IPS DF 19.7 (cell line): ENCODE results near the gene RAB5A.
"Not testable (repeated sequence)": the region's sequence is repeated elsewhere in the genome, so short reads cannot be mapped to it uniquely, and the experiment has no call there.

Source experiments
- DNase-seq: peaks from one replicate; pipeline ENCODE4 v3.0.0-alpha.2; 2013; ENCODE audit warnings: low read depth, low spot score

The RAB5A gene

DNA sequence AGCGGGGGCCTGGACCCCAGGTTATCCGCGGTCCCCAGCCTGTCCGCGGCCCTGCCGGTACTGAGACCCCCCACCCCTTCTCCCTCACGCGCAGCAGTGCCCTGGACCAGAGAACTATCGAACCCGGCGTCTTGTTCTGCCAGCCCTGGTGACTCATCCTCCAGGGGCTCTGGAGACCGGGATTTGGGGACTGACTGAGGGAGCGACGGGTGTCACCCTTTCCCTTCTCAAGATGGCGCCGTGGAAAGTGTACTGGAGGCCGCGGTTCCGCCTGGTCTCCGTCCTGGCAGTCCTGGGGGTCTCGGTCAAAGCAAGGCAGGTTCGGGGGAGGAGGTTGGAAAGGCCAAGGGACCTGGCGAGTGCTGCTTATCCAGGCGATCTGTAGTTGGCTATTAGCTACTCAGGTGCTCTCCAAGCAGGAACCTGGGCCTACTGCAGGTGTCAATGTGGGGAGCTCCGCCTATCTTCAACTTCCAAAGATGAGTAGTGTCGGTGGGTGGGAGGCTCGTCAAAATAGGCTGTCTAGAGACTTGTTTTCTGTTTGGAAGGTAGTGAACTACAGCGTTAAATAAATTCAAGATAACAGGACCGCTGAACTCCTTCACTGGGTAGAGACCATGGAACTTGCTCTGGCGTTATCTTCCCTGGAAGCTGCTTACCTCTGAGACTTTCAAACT, 790 bp downstream of the RAB5A start:
- DNase-seq = no peak

DNA sequence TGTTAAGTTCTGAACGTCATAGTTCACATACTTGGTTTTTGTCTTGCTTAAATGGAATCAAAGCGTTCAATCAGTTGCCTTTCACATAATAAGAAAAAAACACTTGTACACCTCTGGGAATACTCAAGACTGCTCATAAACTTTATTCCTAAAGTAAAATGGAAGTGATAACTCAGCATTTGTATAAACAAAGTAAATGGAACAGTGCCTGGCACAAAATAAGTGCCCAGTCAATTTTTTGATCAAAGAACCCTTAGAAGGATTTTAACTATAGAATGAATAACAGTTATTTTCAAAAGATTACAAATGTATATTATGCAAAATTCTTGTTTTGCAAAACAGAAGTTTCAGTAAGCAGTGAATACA, 1.3 kb downstream of the RAB5A start:
- no peak for DNase-seq

DNA sequence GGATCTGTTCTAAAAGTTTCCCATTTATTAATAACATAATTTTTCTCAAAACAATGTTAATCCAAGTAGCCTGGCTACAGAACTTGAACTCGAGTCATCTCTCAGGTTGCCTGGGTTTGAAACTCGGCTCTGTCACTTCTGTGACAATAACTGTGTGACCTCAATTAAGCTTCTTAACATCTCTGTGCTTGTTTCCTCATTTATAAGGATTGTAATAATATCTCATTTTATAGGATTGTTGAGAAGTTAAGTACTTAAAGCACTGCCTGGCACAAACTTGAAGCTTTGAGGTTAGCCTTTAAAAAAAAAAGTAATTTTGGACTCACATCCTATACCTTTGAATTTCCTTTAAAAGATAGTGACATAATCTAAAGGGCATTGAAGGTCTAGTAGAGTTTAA, 3.4 kb downstream of the RAB5A start:
- no peak for DNase-seq

DNA sequence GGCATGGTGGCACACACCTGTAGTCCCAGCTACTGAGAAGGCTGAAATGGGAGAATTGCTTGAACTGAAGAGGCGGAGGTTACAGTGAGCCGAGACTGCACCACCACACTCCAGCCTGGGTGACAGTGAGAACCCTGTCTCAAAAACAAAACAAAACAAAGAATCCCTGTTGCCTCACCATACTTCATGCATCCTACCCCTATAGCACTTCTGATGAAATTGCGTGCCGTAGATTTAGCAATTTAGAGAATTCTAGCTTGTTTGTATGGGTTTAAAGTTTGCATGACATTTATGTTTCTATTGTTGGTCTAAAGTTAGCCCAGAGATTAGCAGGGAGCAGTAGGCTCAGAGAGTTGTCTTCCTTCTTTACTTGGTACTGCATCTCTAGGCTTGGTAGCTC, 7.8 kb downstream of the RAB5A start:
- DNase-seq = no peak

DNA sequence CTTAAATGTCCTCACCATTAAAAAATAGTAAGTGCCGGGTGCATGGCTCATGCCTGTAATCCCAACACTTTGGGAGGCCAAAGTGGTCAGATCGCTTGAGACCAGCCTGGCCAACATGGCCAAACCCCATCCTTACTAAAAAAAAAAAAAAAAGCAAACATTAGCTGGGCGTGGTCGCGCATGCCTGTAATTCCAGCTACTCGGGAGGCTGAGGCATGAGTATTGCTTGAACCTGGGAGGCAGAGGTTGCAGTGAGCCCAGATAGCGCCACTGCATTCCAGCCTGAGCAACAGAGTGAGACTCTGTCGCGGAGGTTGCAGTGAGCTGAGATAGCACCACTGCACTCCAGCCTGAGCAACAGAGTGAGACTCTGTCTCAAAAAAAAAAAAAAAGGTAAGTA, 10.5 kb downstream of the RAB5A start:
- not testable (repeated sequence) for DNase-seq

DNA sequence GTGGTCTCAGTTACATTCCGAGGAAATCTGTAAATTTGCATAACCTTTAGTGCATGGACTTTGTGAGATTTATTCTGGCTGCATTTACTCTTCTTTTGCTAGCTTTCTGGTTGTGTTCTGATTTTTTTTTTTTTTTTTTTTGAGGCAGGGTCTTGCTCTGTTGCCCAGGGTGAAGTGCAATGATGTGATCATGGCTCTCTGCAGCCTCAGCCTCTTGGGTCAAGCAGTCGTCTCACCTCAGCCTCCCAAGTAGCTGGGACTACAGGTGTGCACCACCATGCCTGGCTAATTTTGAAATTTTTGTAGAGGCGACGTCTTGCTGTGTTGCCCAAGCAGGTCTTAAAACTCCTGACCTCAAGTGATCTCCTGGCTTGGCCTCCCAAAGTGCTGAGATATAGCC, 12.6 kb downstream of the RAB5A start:
- DNase-seq = no peak

DNA sequence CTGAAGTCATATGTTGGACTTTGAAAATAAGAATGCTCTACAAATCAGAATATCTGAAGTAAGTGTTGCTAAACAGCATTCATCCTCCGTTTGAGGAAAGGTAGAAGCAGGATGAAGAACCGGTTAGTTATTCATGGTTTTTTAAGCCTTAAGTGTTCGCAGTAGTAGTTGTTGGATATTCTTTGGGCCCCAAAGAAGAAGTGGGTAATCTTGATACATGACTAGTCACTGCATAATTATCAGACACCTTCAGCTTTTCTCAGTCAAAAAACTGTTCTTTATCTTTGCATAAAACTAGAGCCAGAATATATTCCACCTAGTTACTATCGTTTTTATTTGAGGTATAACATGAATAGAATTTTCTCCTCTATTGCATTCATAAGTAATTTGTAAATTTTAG, 13.8 kb downstream of the RAB5A start:
- no peak for DNase-seq

DNA sequence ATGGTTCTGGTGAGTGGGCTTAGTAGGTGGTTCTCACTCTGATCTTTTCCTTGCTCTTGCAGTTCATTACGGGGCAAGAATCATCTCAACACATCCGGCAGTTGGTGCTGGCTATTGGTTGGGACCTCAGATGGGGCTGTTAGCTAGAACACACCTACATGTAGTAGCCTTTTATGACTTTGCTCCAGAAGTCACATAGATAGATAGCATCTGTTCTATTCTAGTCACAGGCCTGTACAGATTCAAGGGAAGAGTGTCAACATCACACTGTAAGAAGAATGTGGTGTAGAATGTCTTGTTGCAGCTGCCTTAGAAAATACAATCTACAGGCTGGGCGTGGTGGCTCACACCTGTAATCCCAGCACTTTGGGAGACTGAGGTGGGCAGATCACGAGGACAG, 15.1 kb downstream of the RAB5A start:
- no peak for DNase-seq

DNA sequence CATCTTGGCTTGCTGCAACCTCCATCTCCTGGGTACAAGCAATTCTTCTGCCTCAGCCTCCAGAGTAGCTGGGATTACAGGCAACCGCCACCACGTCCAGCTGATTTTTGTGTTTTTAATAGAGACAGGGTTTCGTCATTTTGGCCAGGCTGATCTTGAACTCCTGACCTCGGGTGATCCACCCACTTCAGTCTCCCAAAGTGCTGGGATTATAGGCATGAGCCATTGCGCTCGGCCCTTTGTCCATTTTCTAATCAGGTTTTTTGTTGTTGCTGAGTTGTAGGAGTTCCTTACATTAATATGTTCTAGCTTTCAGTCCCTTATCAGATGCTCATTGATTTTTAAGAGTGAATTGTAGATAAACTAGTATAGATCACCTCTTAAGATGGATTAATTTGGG, 20.3 kb downstream of the RAB5A start:
- DNase-seq = no peak

DNA sequence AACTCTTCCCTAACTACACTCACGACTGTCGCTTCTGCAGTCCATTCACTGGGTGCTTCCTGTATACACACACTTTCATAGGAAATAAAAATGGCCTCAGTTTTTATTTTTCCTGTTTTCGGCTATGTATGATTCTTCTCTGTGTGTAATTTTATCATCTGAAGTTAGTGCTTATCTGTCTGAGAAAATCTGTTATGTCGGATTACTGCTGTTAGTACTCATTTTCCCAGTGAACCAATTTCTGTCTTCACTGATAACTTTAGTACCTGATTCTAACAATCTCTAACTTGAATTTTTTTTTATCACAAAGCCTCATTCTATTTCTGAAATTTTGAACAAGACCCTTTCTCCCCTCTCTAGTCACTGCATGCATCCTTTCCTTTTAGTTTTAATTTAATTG, 20.9 kb downstream of the RAB5A start:
- no peak for DNase-seq

DNA sequence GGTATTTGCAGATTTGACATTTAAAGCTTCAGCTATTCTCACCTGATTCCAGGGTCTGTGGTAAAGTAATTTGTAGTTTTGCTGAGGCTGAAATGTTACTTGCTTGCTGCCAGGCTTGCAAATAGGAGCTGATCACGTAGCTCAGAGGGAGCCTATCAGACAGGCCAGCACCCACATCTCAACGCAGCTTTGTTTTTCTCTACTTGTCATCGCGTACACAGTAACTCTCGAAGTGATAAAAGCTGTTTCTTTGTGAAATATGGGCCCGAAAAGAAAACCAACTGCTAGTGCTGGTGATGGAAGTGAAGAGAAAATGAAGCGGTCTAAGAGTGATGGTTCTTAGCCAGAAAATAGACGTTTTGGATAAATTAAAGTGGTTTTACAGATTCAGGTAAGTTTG, 23.4 kb downstream of the RAB5A start:
- no peak for DNase-seq

DNA sequence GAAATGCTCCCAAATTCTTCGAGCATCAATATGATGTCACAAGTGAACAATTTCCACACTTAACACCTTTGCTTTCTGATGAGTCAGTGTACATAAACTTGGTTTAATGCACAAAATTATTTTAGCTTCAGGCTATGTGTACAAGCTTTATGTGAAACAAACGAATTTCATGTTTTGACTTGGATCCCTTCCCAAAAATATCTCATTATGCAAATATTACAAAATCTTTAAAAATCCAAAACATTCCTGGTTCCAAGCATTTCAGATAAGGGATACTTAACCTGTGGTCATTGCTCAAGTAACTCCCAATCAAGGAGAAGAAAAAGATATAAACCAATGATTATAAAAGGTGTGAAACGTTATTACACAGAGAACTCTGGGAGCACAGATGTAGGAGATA, 25.2 kb downstream of the RAB5A start:
- DNase-seq = no peak

DNA sequence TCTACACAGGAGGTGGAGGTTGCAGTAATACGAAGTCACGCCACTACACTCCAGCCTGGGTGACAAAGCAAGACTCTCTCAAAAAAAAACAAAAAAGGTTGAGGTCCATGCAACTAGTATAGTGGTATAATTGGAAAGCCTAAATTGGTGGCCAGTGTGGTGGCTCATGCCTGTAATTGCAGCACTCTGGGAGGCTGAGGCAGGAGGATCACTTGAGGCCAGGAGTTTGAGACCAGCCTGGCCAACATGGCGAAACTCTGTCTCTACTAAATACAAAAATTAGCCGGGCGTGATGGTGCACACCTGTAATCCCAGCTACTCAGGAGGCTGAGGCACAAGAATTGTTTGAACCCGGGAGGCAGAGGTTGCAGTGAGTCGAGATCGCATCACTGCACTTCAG, 42.0 kb downstream of the RAB5A start:
- DNase-seq = not testable (repeated sequence)

DNA sequence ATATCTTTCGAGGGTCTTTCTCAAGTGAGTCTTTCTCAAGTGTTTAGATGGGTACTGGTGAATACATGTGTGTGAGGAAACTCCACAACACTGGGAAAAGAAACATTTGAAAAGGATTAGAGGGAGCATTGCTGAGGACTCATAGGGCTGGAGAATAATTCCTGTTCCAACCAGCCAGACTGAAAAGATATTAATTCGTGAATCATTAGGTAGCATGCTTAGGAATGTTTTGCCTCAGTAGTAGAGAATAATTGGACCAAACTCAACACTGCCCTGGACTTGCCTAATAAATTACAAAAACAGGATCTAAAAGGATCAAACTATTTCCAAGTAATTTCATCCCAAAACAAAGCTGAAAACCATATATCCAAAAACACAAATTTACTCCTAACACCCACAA, 47.9 kb downstream of the RAB5A start:
- DNase-seq = no peak

DNA sequence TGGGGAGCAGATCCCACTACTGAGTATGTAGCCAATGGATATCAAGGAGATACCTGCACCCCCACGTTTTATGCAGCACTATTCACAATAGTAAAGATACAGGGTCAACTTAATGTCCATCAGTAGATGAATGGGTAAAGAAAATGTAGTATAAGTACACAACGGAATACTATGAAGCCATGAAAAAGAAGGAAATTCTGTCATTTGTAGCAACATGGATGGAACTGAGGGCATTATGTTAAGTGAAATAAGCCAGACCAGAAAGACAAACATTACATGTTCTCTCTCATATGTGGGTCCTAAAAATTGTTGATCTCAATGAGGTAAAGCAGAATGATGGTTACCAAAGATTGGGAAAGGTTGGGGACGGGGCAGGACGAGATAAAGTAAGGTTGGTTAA, 50.6 kb downstream of the RAB5A start:
- DNase-seq = no peak

DNA sequence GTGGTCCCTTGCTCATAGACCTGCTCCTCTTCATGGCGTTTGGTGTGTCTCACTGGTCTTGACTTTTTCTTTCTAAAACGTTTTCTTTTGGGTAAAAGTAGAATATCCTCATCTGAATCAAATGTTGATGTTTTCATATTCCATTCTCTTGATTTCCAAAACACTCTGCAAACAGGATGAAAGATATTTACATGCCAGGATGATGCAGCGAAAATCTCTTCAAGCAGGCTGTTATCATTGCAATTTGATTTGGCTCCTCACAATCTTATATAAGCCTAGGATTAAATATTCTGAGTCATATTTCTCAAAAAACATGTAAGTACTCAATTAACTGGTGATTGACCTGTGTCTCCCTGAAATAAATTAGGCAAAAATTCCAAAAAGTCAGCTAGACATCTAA, 55.0 kb downstream of the RAB5A start:
- DNase-seq = no peak

DNA sequence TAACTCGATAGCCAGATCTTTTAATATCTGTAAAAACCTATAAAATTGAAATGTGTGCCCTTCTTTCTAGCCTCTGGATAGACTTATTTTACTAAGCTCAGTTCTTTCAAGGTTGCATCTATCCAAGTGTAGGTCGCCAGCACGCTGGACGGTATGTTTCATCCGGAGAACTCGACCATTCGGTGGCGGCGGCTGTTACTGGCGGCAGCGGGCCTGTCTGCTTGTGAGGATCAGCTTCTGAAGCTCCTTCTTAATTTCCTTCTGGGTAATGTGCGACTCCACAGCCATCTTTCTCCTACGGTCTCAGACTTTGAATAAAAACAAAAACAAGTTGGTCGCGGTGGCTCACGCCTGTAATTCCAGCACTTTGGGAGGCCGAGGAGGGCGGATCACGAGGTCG, 61.1 kb downstream of the RAB5A start:
- no peak for DNase-seq

DNA sequence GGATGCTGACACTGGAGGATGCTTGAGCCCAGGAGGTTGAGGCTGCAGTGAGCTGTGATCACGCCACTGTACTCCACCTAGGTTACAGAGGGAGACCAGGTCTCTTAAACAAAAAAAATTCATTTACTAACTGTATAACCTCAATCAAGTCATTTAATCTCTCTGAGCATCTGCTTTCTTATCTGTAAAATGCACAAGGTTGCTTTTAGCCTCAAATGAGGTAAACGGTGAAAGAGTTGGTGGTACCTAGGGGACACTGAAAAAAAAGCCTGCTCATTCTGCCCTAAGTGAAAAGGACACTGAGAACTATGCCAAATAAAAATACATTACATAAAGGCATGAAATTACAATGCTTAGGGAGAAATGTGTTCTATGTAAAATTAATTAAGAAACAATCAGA, 61.7 kb downstream of the RAB5A start:
- DNase-seq = no peak

DNA sequence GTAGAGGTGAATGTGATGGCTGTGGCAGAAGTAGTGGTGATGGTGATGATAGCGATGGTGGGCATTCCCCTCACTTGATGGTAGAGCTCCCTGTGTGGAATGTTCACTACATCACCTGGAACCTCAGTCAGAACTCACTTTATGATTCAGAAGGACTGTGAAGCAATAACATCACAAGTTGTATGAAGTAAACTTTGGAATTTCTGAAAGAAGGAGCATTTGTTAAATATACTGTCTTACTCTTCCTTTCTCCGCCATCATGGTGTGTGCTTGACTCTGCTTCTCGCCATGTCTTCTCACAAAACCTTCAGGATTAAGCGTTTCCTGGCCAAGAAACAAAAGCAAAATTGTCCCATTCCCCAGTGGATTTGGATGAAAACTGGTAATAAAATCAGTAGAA, 65.3 kb downstream of the RAB5A start, which contains the start of gene PP2D1:
Gene PP2D1 (minus strand): TSS at position 101 of the 400 bp plus-strand sequence. CDS start 192 bp downstream, outside the sequence.
- no peak for DNase-seq

DNA sequence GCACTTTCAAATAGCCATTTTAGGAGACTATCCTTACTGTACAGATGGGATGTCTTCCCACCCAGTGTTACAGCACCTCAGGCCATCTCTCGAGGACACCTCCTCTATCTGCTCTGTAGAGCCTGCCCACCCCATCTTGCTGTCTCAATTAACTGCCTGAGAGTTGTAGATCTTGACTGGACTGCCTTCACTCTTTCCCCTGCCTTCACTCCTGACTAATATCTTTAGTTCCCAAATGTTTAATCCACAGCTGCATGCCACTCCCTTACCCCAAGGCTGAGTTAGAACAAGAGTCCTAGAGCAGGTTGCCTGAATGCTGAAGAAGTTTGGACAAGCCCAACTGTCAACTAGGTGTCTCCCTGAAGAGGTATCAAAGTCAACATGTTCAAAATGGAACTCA, 66.5 kb downstream of the RAB5A start:
- DNase-seq = no peak

DNA sequence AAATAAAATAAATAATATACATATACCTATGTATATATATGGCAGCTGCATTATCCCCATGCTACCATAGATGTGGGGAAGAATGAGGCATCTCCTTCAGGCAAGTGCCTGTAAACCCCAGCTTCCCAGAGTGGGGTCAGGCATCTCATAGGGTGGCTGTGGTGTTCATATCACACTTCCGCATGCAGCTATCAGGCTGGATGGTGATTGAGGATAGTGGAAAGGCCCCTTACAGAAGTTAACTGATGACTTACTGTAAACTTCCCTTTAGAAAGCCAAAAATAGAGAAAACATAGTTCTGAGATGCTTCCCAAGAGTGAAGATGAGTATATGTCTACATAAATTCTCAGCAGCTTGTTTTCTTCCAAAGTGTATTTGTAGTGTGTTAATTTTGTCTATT, 68.6 kb downstream of the RAB5A start:
- DNase-seq = no peak

DNA sequence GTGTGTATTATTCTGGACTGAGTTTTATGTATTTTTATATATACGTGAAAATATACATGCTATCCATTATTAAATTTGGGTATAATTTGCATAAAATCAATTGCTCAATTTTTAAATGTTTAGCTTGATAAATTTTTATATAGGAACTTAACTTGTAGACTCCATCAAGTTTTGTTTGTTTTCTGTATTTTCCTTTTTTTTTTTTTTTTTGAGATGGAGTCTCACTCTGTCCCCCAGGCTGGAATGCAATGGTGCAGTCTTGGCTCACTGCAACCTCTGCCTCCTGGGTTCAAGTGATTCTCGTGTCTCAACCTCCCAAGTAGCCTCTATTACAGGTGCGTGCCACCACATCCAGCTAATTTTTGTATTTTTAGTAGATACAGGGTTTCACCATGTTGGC, 69.2 kb downstream of the RAB5A start:
- DNase-seq = not testable (repeated sequence)

DNA sequence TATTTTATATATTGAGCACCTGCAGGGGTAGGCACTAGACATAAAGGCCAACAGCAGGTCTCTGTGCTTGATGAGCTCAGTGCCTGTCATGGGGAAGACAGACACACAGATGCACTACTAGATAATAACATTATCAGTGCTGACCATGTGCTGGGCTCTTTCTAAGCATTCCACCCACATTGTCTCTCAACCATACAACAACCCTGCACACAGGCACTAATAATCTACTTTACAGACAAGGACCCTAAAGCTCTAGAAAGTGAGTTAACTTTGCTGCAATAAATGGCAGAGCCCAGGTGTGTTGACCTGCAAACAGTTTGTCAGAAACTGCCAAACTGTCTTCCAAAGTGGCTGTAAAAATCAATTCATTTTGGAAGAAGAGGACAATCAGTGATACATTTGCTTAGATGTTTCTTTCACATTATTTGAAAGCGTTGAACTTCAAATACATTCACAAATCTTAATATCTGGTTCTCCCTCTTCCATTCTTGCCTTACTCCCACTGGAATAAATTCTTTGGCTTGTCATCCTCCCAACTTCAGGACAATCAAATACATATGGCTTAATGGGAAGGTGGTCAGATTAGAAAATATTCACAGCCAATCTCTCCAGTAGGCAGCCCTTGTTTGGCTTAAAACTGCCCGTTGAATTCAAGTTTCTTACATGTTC, 76.2 kb downstream of the RAB5A start:
- no peak for DNase-seq
